Keratinocyte (primary cell): ENCODE data around the gene TMEM132D. TPM values are rescaled to one million over a fixed set of nuclear protein-coding genes. Genes with fewer than 3 reads are reported as not detected.

ENCODE experiments used
- DNase-seq: peaks from one replicate; pipeline ENCODE4 v3.0.0-alpha.2; 2011; ENCODE audit warnings: low read depth, missing footprints, low spot score
- FAIRE-seq: peaks from 2 replicates; lab custom pipeline; 2011; peaks lifted over from hg19 to GRCh38; lab: Jason Lieb, UNC
- H2AFZ ChIP-seq: 2 replicates; pipeline ENCODE4 v1.6.0; 2012; ENCODE audit warnings: low read length, control low read depth, inconsistent platforms; ENCODE audit not compliant: control insufficient read depth
- H3K27ac ChIP-seq: 2 replicates; pipeline ENCODE4 v1.5.1; 2011; ENCODE audit warnings: low read length; ENCODE audit not compliant: control insufficient read depth, insufficient read depth
- H3K27me3 ChIP-seq: 3 replicates; pipeline ENCODE4 v1.6.0; 2011; ENCODE audit warnings: low read length; ENCODE audit not compliant: control insufficient read depth, insufficient read depth; ENCODE audit errors: extremely low read depth
- H3K36me3 ChIP-seq, 2 experiments: 2 replicates in 1 of 2; 3 replicates in 1 of 2; pipeline ENCODE4 v1.5.1; 2011; ENCODE audit warnings: low read length in 2 of 2, mild to moderate bottlenecking in 1 of 2; ENCODE audit not compliant: control insufficient read depth in 2 of 2, insufficient read depth in 2 of 2; ENCODE audit errors: extremely low read depth in 1 of 2
- H3K4me1 ChIP-seq: 3 replicates; pipeline ENCODE4 v1.5.1; 2011; ENCODE audit warnings: low read length; ENCODE audit not compliant: control insufficient read depth, insufficient read depth; ENCODE audit errors: extremely low read depth
- H3K4me2 ChIP-seq: 3 replicates; pipeline ENCODE4 v1.6.0; 2011; ENCODE audit warnings: low read depth, low read length; ENCODE audit not compliant: control insufficient read depth, insufficient read depth; ENCODE audit errors: extremely low read depth
- H3K4me3 ChIP-seq, 3 experiments: fragments of 200-600 bp in 1 of 3; sonication (generic) in 1 of 3; 2 replicates in 2 of 3; 3 replicates in 1 of 3; pipeline ENCODE4 v1.5.1; 2011 to 2016; ENCODE audit warnings: low read length in 3 of 3, mild to moderate bottlenecking in 3 of 3, control low read depth in 2 of 3, inconsistent platforms in 1 of 3, low read depth in 1 of 3, mixed read lengths in 1 of 3, mixed run types in 1 of 3, moderate library complexity in 1 of 3; ENCODE audit not compliant: control insufficient read depth in 2 of 3, insufficient read depth in 2 of 3; ENCODE audit errors: extremely low read depth in 1 of 3
- H3K79me2 ChIP-seq: 2 replicates; pipeline ENCODE4 v1.6.0; 2012; ENCODE audit warnings: low read length; ENCODE audit not compliant: control insufficient read depth, insufficient read depth
- H3K9ac ChIP-seq: 3 replicates; pipeline ENCODE4 v1.6.0; 2011; ENCODE audit warnings: low read length; ENCODE audit not compliant: control insufficient read depth, insufficient read depth; ENCODE audit errors: extremely low read depth
- H3K9me1 ChIP-seq: 3 replicates; pipeline ENCODE4 v1.6.0; 2011; ENCODE audit warnings: low read length; ENCODE audit not compliant: control insufficient read depth, insufficient read depth; ENCODE audit errors: extremely low read depth
- H3K9me3 ChIP-seq: 2 replicates; pipeline ENCODE4 v1.5.1; 2012; ENCODE audit warnings: low read depth, low read length; ENCODE audit not compliant: control insufficient read depth
- H4K20me1 ChIP-seq: 3 replicates; pipeline ENCODE4 v1.6.0; 2011; ENCODE audit warnings: low read length; ENCODE audit not compliant: control insufficient read depth, insufficient read depth; ENCODE audit errors: extremely low read depth
- CTCF ChIP-seq, 3 experiments: IDR thresholded peaks in 1 of 3; conservative IDR thresholded peaks in 1 of 3; optimal IDR thresholded peaks in 1 of 3; 2 replicates in 2 of 3; 3 replicates in 1 of 3; pipeline versions ENCODE3 to v1.5.1; 2011; ENCODE audit warnings: low read length in 3 of 3, mild to moderate bottlenecking in 3 of 3, moderate library complexity in 2 of 3, control low read depth in 1 of 3, inconsistent platforms in 1 of 3; ENCODE audit not compliant: insufficient read depth in 2 of 3; ENCODE audit errors: extremely low read depth in 1 of 3
- EZH2 ChIP-seq: IDR thresholded peaks from one replicate; pipeline ENCODE4 v1.6.1; 2012; ENCODE audit warnings: inconsistent platforms, mild to moderate bottlenecking, low read length, moderate library complexity
- dilution Hi-C: fragments of 300-500 bp; cut with MboI; formaldehyde crosslinking; loops from one replicate; pipeline ENCODE4 v1.7.0; 2020; ENCODE audit warnings: low sequenced_read_pairs; ENCODE audit not compliant: extremely low pct_ligation_motif_present
- polyA plus RNA-seq, 5 experiments: library from polyadenylated mRNA; depleted of rRNA in 3 of 5; stranded (reverse) in 3 of 5; stranded (forward) in 1 of 5; unstranded in 1 of 5; fragments of >200 nt; gene quantifications; 1 replicate in 1 of 5; 2 replicates in 3 of 5; 3 replicates in 1 of 5; pipeline versions ENCODE4 v1.2.1 to v1.2.3, GENCODE V29; 2011 to 2012; ENCODE audit warnings: missing spikeins in 2 of 5, low read depth in 1 of 5, low replicate concordance in 1 of 5

The TMEM132D gene
- polyA plus RNA-seq, 1 donor (not counting 4 experiments of a cell fraction or from before 2014, with no cell fraction given): not detected

DNA sequence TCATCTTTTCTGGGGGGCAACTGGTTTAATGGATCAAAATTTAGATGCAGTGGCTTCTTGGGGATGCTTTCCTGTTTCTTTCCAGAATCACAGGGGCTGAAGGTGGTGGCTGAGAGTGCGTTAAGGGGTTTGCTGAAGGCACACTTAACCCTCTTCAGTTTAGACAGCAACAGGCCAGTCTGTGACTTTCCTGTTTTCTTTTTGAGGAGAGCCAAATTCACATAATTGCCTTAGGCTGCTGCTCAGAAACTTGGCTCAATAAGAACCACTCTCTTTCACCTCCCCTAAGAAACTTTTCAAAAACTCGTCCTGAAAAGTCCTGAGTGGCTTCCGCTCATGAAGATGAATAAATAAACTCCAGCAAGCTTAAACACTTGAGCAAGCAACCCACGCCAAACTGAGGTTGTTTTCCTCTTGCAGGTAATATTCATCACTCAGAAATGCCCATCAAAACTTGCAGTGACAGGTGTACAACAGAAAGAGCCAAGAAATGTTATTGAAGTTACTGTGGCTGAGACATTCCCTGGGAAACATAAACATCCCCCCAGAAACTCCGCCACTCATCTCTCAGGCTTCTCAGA is 510.4 kb downstream of the TMEM132D start:
- H3K36me3 ChIP-seq: no peaks in the 10 kb centered on the region
- no peak overlapping the region for H3K9ac ChIP-seq
- H3K4me2 ChIP-seq: no peak overlapping the region
- DNase-seq (no peak), FAIRE-seq (no peak)
- H3K9me3 ChIP-seq: no peaks in the 10 kb centered on the region
- no peak overlapping the region for H3K27ac ChIP-seq
- no peaks in the 10 kb centered on the region for H3K4me1 ChIP-seq
- no peak overlapping the region for H2AFZ ChIP-seq
- no peaks in the 10 kb centered on the region for H3K27me3 ChIP-seq
- dilution Hi-C loops: no loop called here
- TF ChIP-seq CTCF (optimal IDR thresholded peaks at IDR 0.05 in 1 of 3, IDR thresholded peaks at IDR 0.05 in 1 of 3, conservative IDR thresholded peaks at IDR 0.05 in 1 of 3; ENCODE audit: extremely low read depth in 1 of 3, insufficient read depth in 2 of 3, low read length in 3 of 3): no peak
- TF ChIP-seq EZH2: no peak
- H3K79me2 ChIP-seq: no peaks in the 10 kb centered on the region
- no peak overlapping the region for H3K4me3 ChIP-seq
- H4K20me1 ChIP-seq: no peaks in the 10 kb centered on the region
- no peaks in the 10 kb centered on the region for H3K9me1 ChIP-seq

DNA sequence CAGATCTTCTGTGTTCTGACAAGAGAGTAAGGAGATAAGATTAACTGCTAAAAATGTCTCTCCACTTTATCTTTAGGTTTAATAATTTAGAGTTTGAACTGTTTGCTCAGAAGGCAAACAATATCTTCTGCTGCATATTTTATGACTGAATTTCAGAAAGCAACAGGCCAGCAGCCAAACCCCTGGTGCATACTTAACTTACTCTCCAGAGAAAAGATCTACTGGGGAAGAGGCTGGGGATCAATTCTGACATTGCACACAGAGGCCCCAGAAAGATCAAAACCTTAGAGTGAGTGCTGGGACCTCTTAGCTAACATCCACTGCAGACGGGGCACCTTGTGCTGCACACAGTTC is 518.2 kb downstream of the TMEM132D start:
- Histone ChIP-seq H2AFZ (no peak overlapping the region), H3K9me1 (no peaks in the 10 kb centered on the region), H4K20me1 (no peaks in the 10 kb centered on the region), H3K27ac (no peak overlapping the region), H3K4me1 (no peaks in the 10 kb centered on the region), H3K9ac (no peak overlapping the region), H3K9me3 (peaks cover 7% of the 10 kb centered on the region), H3K4me2 (no peak overlapping the region), H3K79me2 (no peaks in the 10 kb centered on the region), H3K4me3 (no peak overlapping the region), H3K36me3 (no peaks in the 10 kb centered on the region), H3K27me3 (no peaks in the 10 kb centered on the region)
- no peak for FAIRE-seq
- TF ChIP-seq CTCF (optimal IDR thresholded peaks at IDR 0.05 in 1 of 3, IDR thresholded peaks at IDR 0.05 in 1 of 3, conservative IDR thresholded peaks at IDR 0.05 in 1 of 3; ENCODE audit: extremely low read depth in 1 of 3, insufficient read depth in 2 of 3, low read length in 3 of 3) (no peak), EZH2 (no peak)
- no peak for DNase-seq
- dilution Hi-C loops: no loop called here
